HEK293T (cell line): Measurements from ENCODE around the gene OBI1.

Experiments used
- FOXA1 ChIP-seq: fragments of 450-650 bp; IDR thresholded peaks from 2 replicates; pipeline ENCODE4 v1.6.1; 2016; ENCODE audit warnings: mild to moderate bottlenecking
- FOXM1 ChIP-seq: fragments of 450-650 bp; IDR thresholded peaks from 2 replicates; pipeline ENCODE4 v1.6.1; 2017; ENCODE audit warnings: mild to moderate bottlenecking, borderline replicate concordance

DNA sequence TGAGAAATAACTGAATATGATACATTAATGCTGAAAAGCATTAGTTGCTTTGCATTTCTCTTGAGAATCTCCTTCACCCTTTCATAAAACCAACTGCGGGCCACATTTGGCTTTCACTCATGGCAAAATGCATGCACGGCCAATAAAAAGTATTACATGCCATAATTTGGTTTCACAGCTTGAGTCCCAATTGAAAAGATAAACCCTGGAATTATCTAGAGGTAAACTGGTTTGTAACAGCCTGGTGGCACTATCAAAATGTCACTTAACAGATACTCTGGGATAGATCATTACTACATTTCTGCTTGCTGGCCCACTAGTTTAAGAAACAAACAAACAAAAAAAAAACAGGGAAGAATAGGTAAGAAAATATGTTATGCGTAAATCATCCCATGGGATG is 3.9 kb downstream of the OBI1 start:
- no peak for TF ChIP-seq FOXA1
- TF ChIP-seq FOXM1 = no peak
